ENCODE measurements around the gene APBB3. TPM values are rescaled to one million over a fixed set of nuclear protein-coding genes. Genes with fewer than 3 reads are reported as not detected.

APBB3 gene
- total RNA-seq, 1 donor from 2014 or later: 14.1 TPM

- ATAC-seq: peak; percentile 75
- peak; percentile 96 for DNase-seq (ENCODE audit: low spot score)
Observed at GRCh38 chr5:140557136-140557805, 7.1 kb downstream of the APBB3 start, which contains the start of gene SRA1. TSS of gene SRA1 (minus strand) at chr5:140557473. CDS start at chr5:140557452, 21 bp downstream.

GRCh38 chr5:140556438-140556837 is 8.0 kb downstream of the APBB3 start:
- DNase-seq (ENCODE audit: low spot score) (no peak), ATAC-seq (no peak)

GRCh38 chr5:140555747-140556312 is 8.6 kb downstream of the APBB3 start:
- no peak for ATAC-seq
- DNase-seq (ENCODE audit: low spot score): no peak

GRCh38 chr5:140554454-140554853 is 9.9 kb downstream of the APBB3 start:
- no peak for ATAC-seq
- no peak for DNase-seq (ENCODE audit: low spot score)

- DNase-seq (ENCODE audit: low spot score) (no peak), ATAC-seq (no peak)
Observed at GRCh38 chr5:140553657-140554056, 10.7 kb downstream of the APBB3 start.

- DNase-seq (ENCODE audit: low spot score) (no peak), ATAC-seq (no peak)
Observed at GRCh38 chr5:140551872-140552271, 12.5 kb downstream of the APBB3 start.

- ATAC-seq: no peak
Observed at GRCh38 chr5:140550147-140551079, 14.0 kb downstream of the APBB3 start.

GRCh38 chr5:140549237-140550144 is 14.9 kb downstream of the APBB3 start:
- peak; percentile 60 for DNase-seq (ENCODE audit: low spot score)
- no peak for ATAC-seq

More at GRCh38 chr5:140550147-140551079, 14.0 kb downstream of the APBB3 start:
- no peak for DNase-seq (ENCODE audit: low spot score)

- ATAC-seq (no peak), DNase-seq (ENCODE audit: low spot score) (peak; percentile 43)
Observed at GRCh38 chr5:140548791-140549190, 15.6 kb downstream of the APBB3 start.

GRCh38 chr5:140548300-140548688 is 16.1 kb downstream of the APBB3 start:
- DNase-seq (ENCODE audit: low spot score): no peak
- ATAC-seq: no peak

- peak; percentile 99 for DNase-seq (ENCODE audit: low spot score)
- peak; percentile 84 for ATAC-seq
Observed at GRCh38 chr5:140547508-140548299, 16.7 kb downstream of the APBB3 start, which contains the start of gene EIF4EBP3. TSS of gene EIF4EBP3 (plus strand) at chr5:140547662. CDS start at chr5:140547738, 76 bp downstream.

GRCh38 chr5:140546851-140547507 is 17.4 kb downstream of the APBB3 start:
- DNase-seq (ENCODE audit: low spot score): peak; percentile 66
- ATAC-seq: peak; percentile 42

GRCh38 chr5:140545606-140546005 is 18.8 kb downstream of the APBB3 start:
- ATAC-seq (no peak), DNase-seq (ENCODE audit: low spot score) (no peak)

GRCh38 chr5:140544986-140545385 is 19.4 kb downstream of the APBB3 start:
- no peak for DNase-seq (ENCODE audit: low spot score)
- no peak for ATAC-seq

GRCh38 chr5:140542972-140543371 is 21.4 kb downstream of the APBB3 start:
- DNase-seq (ENCODE audit: low spot score) (no peak), ATAC-seq (no peak)

GRCh38 chr5:140540227-140540626 is 24.2 kb downstream of the APBB3 start:
- no peak for DNase-seq (ENCODE audit: low spot score)
- no peak for ATAC-seq

- no peak for DNase-seq (ENCODE audit: low spot score)
Observed at GRCh38 chr5:140524003-140524402, 40.4 kb downstream of the APBB3 start.

GRCh38 chr5:140513124-140513523 is 51.3 kb downstream of the APBB3 start:
- ATAC-seq (peak; percentile 55), DNase-seq (ENCODE audit: low spot score) (no peak)

More at GRCh38 chr5:140524003-140524402, 40.4 kb downstream of the APBB3 start:
- ATAC-seq: no peak

- ATAC-seq (peak; percentile 17), DNase-seq (ENCODE audit: low spot score) (no peak)
Observed at GRCh38 chr5:140509898-140510297, 54.5 kb downstream of the APBB3 start.

All from left lobe of liver (tissue), 2 donors.